NCI-H510A (cell line): ENCODE results near the gene ZBTB24.
"Not testable (repeated sequence)": the region's sequence is repeated elsewhere in the genome, so short reads cannot be mapped to it uniquely, and the experiment has no call there.

Source experiments
- DNase-seq: peaks from one replicate; lab custom pipeline; 2025; lab: John Stamatoyannopoulos, UW

ZBTB24 gene

DNA sequence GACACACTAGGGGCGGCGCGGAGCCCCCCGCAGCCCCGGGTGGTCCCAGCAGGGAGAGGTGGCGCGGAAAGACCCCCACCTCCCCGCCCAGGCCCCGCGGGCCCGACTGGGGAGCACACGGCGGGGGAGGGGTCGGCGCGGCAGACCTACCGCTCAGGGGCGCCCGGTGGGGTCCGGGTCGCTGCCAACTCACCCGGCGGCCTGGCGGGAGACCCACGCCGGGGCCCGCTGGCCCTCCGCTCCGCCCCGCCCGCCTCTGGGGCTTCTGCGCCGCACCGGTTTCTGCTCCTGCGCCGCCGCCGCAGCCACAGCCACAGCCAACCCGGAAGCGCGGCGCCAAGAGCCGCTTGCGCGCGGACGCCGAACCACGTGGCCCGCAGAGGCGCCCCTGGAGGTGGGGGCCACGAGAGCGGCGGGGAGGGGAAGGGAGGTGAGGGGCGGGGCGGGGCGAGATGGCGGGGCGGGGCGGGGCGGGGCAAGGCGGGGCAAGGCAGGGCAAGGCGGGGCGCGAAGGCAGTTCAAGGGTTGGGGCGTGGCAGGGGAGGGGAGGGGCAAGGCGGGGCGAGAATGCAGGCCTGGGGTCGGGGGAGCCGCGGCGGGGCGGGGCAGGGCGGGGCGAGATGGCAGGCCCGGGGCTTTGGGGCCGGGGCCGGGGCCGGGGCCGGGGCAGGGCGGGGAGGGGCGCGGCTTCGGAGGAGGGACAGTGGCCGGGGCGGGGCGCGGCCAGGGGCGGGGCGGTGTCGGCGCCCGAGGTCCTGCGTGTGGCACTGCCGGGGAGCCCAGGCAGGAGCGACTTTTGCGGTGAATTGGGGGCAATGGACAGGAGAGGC lies at the start of gene ZBTB24:
TSS of gene ZBTB24 (minus strand) at position 315 of the 830 bp plus-strand sequence. CDS start 1,193 bp downstream, outside the sequence.
- DNase-seq: no peak

DNA sequence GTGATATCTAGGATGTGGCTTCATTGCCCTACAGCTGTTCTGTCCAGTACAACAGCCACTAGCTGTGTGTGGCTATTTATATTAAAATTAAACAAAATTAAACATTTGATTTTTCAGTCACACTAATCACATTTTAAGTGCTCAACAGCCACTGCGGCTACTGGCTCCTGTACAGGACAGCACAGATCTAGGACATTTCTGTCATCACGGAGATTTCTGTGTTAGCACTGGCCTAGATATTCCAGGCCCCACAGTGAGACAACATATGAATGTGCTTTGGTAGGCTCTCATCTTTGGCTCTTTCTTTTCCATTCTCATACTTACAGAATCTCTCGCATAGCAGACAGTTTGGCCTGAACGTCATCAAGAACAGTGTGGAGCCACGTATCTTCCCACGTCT lies 48.4 kb upstream of the ZBTB24 start:
- DNase-seq: no peak

DNA sequence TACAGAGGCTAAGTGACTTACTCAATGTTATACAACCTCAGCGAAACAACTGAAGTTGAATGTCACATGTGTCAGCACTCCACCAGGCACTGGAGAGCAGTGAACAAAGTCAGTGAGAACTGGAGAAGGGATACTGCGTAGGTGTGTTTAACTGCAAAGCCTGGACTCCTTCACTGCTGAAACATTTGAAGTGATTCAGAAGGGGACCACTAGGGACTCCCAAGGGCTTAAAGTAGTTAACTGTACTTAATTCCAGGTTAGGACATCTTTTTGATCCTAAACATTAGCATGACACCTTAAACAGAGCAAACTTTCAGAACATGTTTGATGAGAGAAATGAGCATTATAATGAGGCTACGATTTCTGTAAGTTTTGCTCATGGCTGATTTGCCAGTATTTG lies 45.0 kb upstream of the ZBTB24 start:
- no peak for DNase-seq

GRCh38 chr6:109526905-109527628 lies 44.0 kb upstream of the ZBTB24 start:
- DNase-seq: no peak

DNA sequence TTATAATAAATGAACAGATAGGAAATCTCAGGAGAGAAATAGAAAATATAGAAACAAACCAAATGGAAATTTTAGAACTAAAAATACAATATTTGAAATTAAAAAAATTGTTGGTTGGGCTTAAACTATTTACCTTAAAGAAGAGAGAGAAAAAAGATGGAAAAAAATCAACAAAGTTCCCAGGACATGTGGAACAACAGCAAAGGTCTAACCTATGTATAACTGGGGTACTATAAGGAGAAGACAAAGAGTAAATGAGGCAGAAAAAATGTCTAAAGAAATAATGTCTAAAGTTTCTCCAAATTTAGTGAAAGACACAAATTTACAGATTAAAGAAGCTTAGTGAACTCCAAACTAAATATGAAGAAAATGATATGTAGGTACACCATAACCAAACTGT lies 41.1 kb upstream of the ZBTB24 start:
- DNase-seq: no peak

GRCh38 chr6:109523478-109523877 lies 40.5 kb upstream of the ZBTB24 start:
- no peak for DNase-seq

- no peak for DNase-seq
Observed at GRCh38 chr6:109521080-109521479, 38.1 kb upstream of the ZBTB24 start.

- not testable (repeated sequence) for DNase-seq
Observed at GRCh38 chr6:109519647-109520046, 36.6 kb upstream of the ZBTB24 start.

DNA sequence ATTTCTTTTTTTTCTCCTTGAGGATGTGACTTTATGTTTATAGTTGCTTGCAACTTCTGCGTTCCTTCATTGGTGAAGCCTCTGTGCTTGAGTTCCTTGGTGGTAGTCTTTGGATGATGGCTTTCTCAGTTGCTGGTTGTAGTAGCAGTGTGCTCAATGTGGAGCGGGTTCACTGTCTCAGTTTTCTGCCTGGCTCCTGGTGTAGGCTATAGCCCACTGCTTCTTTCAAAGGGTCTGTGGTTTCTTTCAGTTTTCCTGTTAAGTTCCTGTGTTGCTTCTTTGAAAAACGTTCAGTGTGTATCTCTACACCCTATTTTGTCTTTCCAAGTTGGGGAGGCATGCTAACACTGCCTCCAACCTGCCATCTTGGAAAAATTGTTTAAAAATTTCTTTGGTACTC lies 33.9 kb upstream of the ZBTB24 start:
- DNase-seq: no peak

DNA sequence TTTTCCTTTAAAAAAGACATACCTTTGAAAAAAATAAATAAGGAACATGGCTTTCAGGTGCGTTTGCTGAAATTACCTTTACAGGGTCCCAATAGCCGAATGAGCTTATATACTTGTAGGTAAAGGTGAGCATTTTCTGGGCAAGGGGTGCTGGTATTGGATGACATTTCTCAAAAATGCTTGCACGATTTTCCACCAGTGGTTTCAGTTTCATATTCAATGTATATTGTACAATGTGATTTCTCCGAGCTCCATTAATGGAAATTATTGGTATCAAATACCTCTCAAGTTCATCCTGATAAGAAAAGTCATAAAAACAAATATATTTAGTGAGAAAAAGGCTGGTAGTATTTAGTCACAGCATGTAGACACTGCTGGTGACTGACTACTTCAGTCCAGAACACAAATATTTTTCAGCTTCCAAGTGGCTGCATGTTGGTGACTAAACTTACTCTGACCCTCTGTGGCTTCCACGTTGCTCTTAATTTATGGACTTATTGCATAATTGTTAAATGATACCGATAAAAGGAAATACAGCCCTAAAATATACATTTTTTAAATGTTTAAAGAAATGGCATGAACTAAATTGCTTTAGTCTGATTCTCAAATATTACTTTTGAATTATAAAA lies 32.9 kb upstream of the ZBTB24 start:
- DNase-seq: no peak

DNA sequence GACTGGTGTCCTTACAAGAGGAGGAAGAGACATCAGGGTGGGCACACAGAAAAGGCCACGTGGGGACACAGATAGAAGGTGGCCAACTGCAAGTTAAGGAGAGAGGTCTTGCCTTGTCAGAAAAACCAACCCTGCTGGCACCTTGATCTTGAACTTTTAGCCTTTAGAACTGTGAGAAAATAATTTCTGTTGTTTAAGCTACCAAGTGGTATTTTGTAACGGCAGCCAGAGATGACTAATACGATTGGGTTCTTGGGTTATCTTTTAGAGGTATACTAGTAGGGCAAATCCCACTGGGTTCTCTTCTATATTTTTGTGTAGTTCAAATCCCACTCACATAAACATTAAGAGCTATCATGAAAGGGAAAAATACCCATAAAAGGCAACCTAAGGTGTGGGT lies 31.9 kb upstream of the ZBTB24 start:
- no peak for DNase-seq

GRCh38 chr6:109513571-109514071 lies 30.6 kb upstream of the ZBTB24 start:
- no peak for DNase-seq

GRCh38 chr6:109512271-109512817 lies 29.3 kb upstream of the ZBTB24 start:
- DNase-seq: no peak

DNA sequence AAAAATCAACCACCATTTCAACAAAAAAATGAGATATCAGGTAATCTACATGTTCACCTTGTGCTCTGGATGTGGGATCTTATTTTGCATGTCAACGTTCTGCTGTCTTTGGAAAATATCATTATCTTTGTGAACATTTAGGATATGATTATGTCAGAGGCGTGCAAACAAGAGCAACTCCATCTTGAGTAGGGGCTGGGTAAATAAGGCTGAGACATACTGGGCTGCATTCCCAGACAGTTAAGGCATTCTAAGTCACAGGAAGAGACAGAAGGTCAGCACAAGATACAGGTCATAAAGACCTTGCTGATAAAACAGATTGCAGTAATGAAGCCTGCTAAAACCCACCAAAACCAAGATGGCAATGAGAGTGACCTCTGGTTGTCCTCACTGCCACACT lies 28.8 kb upstream of the ZBTB24 start:
- DNase-seq: no peak

DNA sequence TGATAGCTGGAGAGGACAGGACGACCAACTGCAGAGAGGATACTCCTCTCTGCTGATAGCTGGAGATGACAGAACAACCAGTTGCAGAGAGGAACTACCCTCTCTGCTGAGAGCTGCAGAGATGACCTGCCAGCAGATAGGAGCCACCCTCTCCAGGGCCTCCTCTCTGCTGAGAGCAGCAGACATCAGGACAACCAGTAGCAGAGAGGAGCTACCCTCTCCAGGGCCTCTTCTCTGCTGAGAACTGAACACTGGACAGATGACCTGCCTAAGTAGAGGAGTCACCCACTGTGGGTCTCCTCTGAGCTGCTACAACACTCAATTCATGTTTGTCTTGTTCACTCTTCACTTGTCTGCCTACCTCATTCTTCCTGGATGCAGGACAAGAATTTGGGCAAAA lies 27.3 kb upstream of the ZBTB24 start:
- no peak for DNase-seq

DNA sequence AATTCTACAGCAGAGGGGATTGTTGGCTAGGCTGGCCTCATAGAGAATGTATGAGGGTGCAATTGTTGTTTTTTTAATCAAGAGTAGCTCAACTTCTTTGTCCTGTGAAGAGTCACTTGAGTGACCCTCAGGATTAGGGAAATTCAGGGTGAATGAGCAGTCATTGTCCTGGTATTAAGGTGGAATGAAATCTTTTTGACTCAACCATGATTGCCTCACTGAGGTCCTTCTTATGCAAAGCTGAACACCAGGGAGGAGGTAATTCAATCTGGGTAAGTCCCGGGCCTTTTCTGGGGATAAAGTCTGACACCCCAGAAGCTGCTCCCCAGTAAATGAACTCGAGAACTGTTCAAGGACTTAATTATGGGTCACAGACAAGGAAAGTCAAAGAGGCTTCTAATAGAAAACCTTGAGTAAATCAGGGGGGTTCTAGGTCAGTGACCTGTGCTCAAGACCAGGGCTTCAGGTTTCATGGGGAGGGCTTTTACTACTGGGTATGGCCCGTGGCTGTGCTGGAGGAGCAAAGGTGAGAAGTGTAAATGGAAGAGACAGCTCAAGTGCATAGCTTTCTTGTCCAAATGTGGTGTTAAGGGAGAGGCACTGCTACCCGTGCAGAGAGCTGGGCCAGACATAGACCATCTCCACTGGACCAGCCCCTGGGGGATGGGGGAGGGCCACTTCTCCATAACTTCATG lies 25.3 kb upstream of the ZBTB24 start:
- no peak for DNase-seq

GRCh38 chr6:109507490-109508072 lies 24.6 kb upstream of the ZBTB24 start:
- DNase-seq: no peak

DNA sequence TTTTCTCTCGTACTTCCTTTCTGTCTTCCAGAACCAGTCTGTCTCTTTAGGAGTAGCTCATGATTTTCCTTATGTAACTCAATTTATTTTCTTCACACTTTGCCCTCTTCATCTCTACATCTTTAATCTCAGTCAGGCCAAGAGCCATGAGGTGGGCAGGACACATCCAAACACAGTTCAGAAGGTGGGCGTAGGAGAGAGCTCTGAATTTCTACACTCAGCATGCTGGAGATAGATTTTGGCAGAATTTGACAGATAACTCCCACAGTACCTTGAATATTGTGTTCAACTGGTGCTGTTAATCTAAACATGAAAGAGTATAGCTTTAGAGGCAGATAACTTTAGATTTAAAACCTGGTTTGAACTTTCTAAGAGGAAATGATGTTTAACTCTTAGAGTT lies 23.8 kb upstream of the ZBTB24 start:
- DNase-seq: no peak

DNA sequence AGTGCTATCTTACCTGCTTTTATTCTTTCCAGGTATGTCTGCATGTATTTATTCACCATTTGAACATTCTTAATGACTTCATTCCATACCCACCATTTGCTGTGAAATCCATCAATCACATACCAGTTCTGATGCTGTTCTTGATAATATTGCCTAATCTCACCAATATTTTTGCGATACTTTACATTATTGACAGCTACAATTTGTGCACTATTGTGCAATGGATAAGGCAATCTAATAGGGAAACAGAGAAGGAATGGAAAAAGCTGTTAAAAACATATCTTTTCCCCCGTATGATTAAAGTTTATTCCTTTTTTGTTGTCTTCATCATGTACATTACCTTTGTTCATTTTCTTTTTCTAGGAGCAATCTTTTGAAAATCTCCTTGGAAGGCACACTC lies 23.3 kb upstream of the ZBTB24 start:
- DNase-seq: no peak

DNA sequence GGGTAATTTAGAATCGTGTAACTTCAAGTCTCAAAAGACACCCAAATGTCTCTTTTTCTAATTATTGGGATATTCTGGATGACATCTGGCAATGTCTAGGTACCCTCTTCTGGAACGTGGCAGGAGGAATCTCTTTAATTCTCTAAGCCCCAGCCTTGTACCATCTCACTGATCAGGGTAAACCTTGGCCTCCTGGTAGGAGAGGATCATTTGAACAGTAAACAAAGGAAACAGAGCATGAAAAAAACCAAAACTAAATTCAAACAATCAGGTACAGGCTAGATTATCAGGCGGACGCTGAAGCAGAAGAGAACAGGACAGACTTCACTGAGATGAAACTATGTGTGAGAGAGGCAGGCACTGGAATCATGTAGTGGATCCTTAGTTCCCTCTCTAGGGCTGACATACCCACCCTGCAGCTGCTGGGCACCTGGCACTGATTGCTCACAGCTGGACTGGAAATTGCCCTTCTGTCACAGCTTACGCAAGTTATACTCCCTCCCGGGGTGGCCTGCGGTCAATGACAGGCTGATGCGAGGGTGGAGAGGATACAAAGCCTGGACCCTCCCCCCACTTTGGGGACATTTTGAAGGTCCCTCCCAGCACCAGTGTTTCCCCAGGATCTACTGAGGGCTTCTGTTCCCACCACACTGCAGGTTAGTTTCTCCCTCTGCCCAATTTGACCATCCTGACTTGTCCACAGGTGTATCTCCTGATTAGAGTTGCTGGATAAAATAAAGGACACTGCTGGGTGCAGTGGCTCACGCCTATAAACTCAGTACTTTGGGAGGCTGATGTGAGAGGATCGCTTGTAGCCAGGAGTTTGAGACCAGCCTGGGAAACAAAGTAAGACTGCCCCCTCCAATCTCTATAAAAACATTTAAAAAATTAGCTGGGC lies 20.6 kb upstream of the ZBTB24 start:
- no peak for DNase-seq
